ENCODE data around the gene TPRX1. TPM values are rescaled to one million over a fixed set of nuclear protein-coding genes. Genes with fewer than 3 reads are reported as not detected.

The TPRX1 gene
- total and polyA plus RNA-seq, 3 donors from 2014 or later, result 0.55 to 1.2 (median 0.62) TPM

DNA sequence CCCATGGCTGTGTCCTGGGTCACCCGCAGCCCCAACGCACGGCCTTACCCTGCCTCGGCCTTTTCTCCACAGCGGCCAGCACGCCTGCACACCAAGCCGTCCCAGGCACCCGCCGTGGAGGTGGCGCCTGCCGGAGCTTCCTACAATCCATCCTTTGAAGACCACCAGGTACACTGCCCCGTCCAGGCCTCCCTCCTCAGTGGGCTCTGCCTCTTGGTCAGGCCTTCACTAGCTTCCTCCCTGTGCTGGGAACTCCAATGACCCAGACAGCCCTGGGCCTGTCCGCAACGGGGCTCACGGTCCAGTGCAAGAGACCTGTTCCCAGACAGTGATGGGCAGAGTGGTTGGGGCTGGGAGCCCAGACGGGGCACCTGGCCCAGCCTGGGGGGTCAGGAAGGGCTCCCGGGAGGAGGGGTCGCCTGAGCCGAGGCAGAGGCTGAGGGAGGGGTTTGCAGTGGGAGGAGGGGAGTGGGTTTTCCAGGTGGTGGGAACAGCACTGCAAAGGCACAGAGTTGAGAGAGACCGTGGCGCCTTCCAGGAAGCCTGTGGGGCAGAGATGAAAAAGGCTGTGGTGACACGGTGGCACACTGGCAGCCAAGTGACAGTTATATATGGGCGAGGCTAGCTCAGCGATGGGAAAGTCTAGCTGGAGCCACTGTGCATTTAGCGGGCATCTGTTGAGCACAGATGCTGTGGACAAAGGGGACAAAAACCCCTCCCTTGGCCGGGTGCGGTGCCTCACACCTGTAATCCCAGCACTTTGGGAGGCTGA lies 51.7 kb downstream of the TPRX1 start:
- WGBS, 2 donors, result 90% methylated on average over 27 of the region's 27 CpGs

More for the DNA sequence above, 51.7 kb downstream of the TPRX1 start:
- Histone ChIP-seq H3K27ac (no peak overlapping the region), H3K36me3 (ENCODE audit: low read depth, missing control alignments) (no peaks in the 10 kb centered on the region), H3K9me3 (no peaks in the 10 kb centered on the region), H3K4me1 (no peaks in the 10 kb centered on the region), H3K4me3 (no peak overlapping the region), H3K27me3 (no peaks in the 10 kb centered on the region)
- TF ChIP-seq POLR2A (IDR thresholded peaks at IDR 0.05), result no peak
- TF ChIP-seq, protein P1, sequence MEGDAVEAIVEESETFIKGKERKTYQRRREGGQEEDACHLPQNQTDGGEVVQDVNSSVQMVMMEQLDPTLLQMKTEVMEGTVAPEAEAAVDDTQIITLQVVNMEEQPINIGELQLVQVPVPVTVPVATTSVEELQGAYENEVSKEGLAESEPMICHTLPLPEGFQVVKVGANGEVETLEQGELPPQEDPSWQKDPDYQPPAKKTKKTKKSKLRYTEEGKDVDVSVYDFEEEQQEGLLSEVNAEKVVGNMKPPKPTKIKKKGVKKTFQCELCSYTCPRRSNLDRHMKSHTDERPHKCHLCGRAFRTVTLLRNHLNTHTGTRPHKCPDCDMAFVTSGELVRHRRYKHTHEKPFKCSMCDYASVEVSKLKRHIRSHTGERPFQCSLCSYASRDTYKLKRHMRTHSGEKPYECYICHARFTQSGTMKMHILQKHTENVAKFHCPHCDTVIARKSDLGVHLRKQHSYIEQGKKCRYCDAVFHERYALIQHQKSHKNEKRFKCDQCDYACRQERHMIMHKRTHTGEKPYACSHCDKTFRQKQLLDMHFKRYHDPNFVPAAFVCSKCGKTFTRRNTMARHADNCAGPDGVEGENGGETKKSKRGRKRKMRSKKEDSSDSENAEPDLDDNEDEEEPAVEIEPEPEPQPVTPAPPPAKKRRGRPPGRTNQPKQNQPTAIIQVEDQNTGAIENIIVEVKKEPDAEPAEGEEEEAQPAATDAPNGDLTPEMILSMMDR (IDR thresholded peaks at IDR 0.05), result no peak
- no peak for DNase-seq
- intact Hi-C loops (cut with DNase I; ENCODE audit: low total_unique reads), result no loop called here

Small RNAs within 50 kb of the gene (small RNA-seq; reads per million reads assigned to genes)
- gene AC008745.1 (0 reads per million in 2 donors), gene SNORD23 (0 reads per million in 2 donors)

Other genes starting within 250 kb of the TPRX1 start
- gene ZNF541, start 231.4 kb downstream of the TPRX1 start, total RNA-seq, result 10 to 100 TPM; 30.4 to 51.5 TPM
- gene ZNF541, start 231.4 kb downstream of the TPRX1 start, polyA plus RNA-seq (ENCODE audit: insufficient read depth, low read depth, low replicate concordance), result 42.0 TPM
- 10 to 100 TPM; 13.5 to 19.2 TPM for gene BICRA, start 195.4 kb downstream of the TPRX1 start, total RNA-seq
- gene BICRA, start 195.4 kb downstream of the TPRX1 start, polyA plus RNA-seq (ENCODE audit: insufficient read depth, low read depth, low replicate concordance), result 9.2 TPM
- 10 to 100 TPM; 26.8 to 33.9 TPM for gene EHD2, start 91.1 kb downstream of the TPRX1 start, total RNA-seq
- 37.0 TPM for gene EHD2, start 91.1 kb downstream of the TPRX1 start, polyA plus RNA-seq (ENCODE audit: insufficient read depth, low read depth, low replicate concordance)
- 100 to 1,000 TPM; 166 to 325 TPM for gene NOP53, start 59.0 kb downstream of the TPRX1 start, total RNA-seq
- 309 TPM for gene NOP53, start 59.0 kb downstream of the TPRX1 start, polyA plus RNA-seq (ENCODE audit: insufficient read depth, low read depth, low replicate concordance)
- gene SELENOW, start 25.8 kb downstream of the TPRX1 start, total RNA-seq, result 100 to 1,000 TPM; 170 to 194 TPM
- gene SELENOW, start 25.8 kb downstream of the TPRX1 start, polyA plus RNA-seq (ENCODE audit: insufficient read depth, low read depth, low replicate concordance), result 197 TPM
- gene CRX, start 17.4 kb upstream of the TPRX1 start, total RNA-seq, result under 1 TPM; 0.12 to 0.55 TPM
- not detected for gene CRX, start 17.4 kb upstream of the TPRX1 start, polyA plus RNA-seq (ENCODE audit: insufficient read depth, low read depth, low replicate concordance)
- gene TPRX2, start 54.7 kb upstream of the TPRX1 start, total RNA-seq, result under 1 TPM; 0.37 to 0.63 TPM
- gene TPRX2, start 54.7 kb upstream of the TPRX1 start, polyA plus RNA-seq (ENCODE audit: insufficient read depth, low read depth, low replicate concordance), result 0.53 TPM
- 1 to 10 TPM in 1 of 2 donors, under 1 TPM in 1; 0.24 to 1.2 TPM for gene SULT2A1, start 81.8 kb upstream of the TPRX1 start, total RNA-seq
- gene SULT2A1, start 81.8 kb upstream of the TPRX1 start, polyA plus RNA-seq (ENCODE audit: insufficient read depth, low read depth, low replicate concordance), result 2.3 TPM
- gene BSPH1, start 187.6 kb upstream of the TPRX1 start, total RNA-seq, result under 1 TPM in 1 of 2 donors, not detected in 1; 0.71 TPM
- not detected for gene BSPH1, start 187.6 kb upstream of the TPRX1 start, polyA plus RNA-seq (ENCODE audit: insufficient read depth, low read depth, low replicate concordance)
- 1 to 10 TPM in 1 of 2 donors, under 1 TPM in 1; 0.25 to 1.1 TPM for gene ELSPBP1, start 190.1 kb upstream of the TPRX1 start, total RNA-seq
- gene ELSPBP1, start 190.1 kb upstream of the TPRX1 start, polyA plus RNA-seq (ENCODE audit: insufficient read depth, low read depth, low replicate concordance), result 1.2 TPM
- under 1 TPM in 1 of 2 donors, not detected in 1; 0.43 TPM for gene CABP5, start 239.5 kb upstream of the TPRX1 start, total RNA-seq
- gene CABP5, start 239.5 kb upstream of the TPRX1 start, polyA plus RNA-seq (ENCODE audit: insufficient read depth, low read depth, low replicate concordance), result not detected

Data from testis (tissue), 3 donors.